ENCODE measurements around the gene RILP.

RILP gene

GRCh38 chr17:1617620-1618174 is 32.0 kb downstream of the RILP start:
- POLR2A ChIA-PET, result interaction anchor here (0.9 kb wide), 1 partner anchor 57 kb away, joined by 3 read pairs; no protein-coding TSS in a partner anchor
- WGBS (ENCODE audit: insufficient coverage), result 79% methylated on average over 17 of the region's 20 CpGs
- peak; percentile 42 to 62 (median 55) for DNase-seq
- no peaks in the 10 kb centered on the region for H3K9me3 ChIP-seq (ENCODE audit: control extremely low read depth in 1 of 5, control insufficient read depth in 4 of 5, insufficient read depth in 2 of 5, low read depth in 1 of 5, low read length in 4 of 5)
- peaks cover 2 to 27% (median 11%) of the 10 kb centered on the region in 4 experiments for H3K36me3 ChIP-seq (ENCODE audit: control insufficient read depth in 4 of 4, insufficient read depth in 4 of 4, low read length in 3 of 4)
- H3K4me1 ChIP-seq (ENCODE audit: control extremely low read depth in 1 of 4, control insufficient read depth in 4 of 4, insufficient read depth in 4 of 4, low read length in 3 of 4), result peaks cover 0 to 8% (median 6%) of the 10 kb centered on the region in 4 experiments
- H3K27me3 ChIP-seq (replicated peaks in 2 of 5; ENCODE audit: control insufficient read depth in 4 of 5, insufficient read depth in 5 of 5, low read length in 4 of 5), result no peaks in the 10 kb centered on the region
- CTCF ChIA-PET, result interaction anchor here (1.0 to 3.9 kb wide), 5 partner anchors 9 to 44 kb away, joined by 4 to 24 read pairs (median 8); partner anchors contain the start of gene SLC43A2
- peak overlapping the region in 1 of 7 experiments; percentile 33 for H3K4me3 ChIP-seq (ENCODE audit: control insufficient read depth in 1 of 7, extremely low read depth in 1 of 7, insufficient read depth in 4 of 7, low read depth in 2 of 7, low read length in 6 of 7)
- H3K27ac ChIP-seq (ENCODE audit: insufficient read depth in 1 of 2, low read depth in 1 of 2, low read length in 2 of 2, poor library complexity in 1 of 2, severe bottlenecking in 2 of 2), result no peak overlapping the region

- DNase-seq, result no peak
- Histone ChIP-seq H3K27me3 (replicated peaks in 2 of 5; ENCODE audit: control insufficient read depth in 4 of 5, insufficient read depth in 5 of 5, low read length in 4 of 5) (no peaks in the 10 kb centered on the region), H3K36me3 (ENCODE audit: control insufficient read depth in 4 of 4, insufficient read depth in 4 of 4, low read length in 3 of 4) (peaks cover 2 to 27% (median 16%) of the 10 kb centered on the region in 4 experiments), H3K27ac (ENCODE audit: insufficient read depth in 1 of 2, low read depth in 1 of 2, low read length in 2 of 2, poor library complexity in 1 of 2, severe bottlenecking in 2 of 2) (no peak overlapping the region), H3K4me1 (ENCODE audit: control extremely low read depth in 1 of 4, control insufficient read depth in 4 of 4, insufficient read depth in 4 of 4, low read length in 3 of 4) (peaks cover 0 to 12% (median 6%) of the 10 kb centered on the region in 4 experiments), H3K9me3 (ENCODE audit: control extremely low read depth in 1 of 5, control insufficient read depth in 4 of 5, insufficient read depth in 2 of 5, low read depth in 1 of 5, low read length in 4 of 5) (no peaks in the 10 kb centered on the region), H3K4me3 (ENCODE audit: control insufficient read depth in 1 of 7, extremely low read depth in 1 of 7, insufficient read depth in 4 of 7, low read depth in 2 of 7, low read length in 6 of 7) (no peak overlapping the region)
- CTCF ChIA-PET, result interaction anchor here (0.9 to 3.9 kb wide), 4 partner anchors 9 to 42 kb away, joined by 5 to 24 read pairs (median 8); partner anchors contain the start of gene SLC43A2
- WGBS (ENCODE audit: insufficient coverage), result 90% methylated on average over 12 of the region's 13 CpGs
- POLR2A ChIA-PET, result interaction anchor here (0.7 to 1.3 kb wide), 2 partner anchors 18 to 42 kb away, joined by 4 read pairs; no protein-coding TSS in a partner anchor
Observed at GRCh38 chr17:1616101-1616500, 33.6 kb downstream of the RILP start.

DNA sequence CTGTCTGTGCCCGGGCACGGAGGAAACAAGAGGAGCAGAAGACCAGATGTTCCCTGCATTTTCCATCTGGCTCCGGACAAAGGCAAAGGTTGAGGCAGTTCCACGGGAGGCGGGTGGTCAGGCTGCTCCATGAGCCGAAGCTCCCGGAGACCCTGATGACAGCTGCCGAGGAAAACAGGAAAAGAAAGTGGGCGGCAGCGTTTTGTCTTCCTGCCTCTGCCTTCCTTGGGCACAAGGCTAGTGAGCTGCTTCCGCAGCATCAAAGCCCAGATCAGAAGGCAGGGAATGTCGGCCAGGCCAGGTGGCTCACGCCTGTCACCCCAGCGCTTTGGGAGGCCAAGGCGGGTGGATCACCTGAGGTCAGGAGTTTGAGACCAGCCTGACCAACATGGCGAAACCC is 37.3 kb downstream of the RILP start:
- Histone ChIP-seq H3K27ac (ENCODE audit: insufficient read depth in 1 of 2, low read depth in 1 of 2, low read length in 2 of 2, poor library complexity in 1 of 2, severe bottlenecking in 2 of 2) (no peak overlapping the region), H3K36me3 (ENCODE audit: control insufficient read depth in 4 of 4, insufficient read depth in 4 of 4, low read length in 3 of 4) (peaks cover 2 to 26% (median 16%) of the 10 kb centered on the region in 4 experiments), H3K9me3 (ENCODE audit: control extremely low read depth in 1 of 5, control insufficient read depth in 4 of 5, insufficient read depth in 2 of 5, low read depth in 1 of 5, low read length in 4 of 5) (no peaks in the 10 kb centered on the region), H3K4me1 (ENCODE audit: control extremely low read depth in 1 of 4, control insufficient read depth in 4 of 4, insufficient read depth in 4 of 4, low read length in 3 of 4) (peaks cover 0 to 12% (median 1%) of the 10 kb centered on the region in 4 experiments), H3K4me3 (ENCODE audit: control insufficient read depth in 1 of 7, extremely low read depth in 1 of 7, insufficient read depth in 4 of 7, low read depth in 2 of 7, low read length in 6 of 7) (no peak overlapping the region), H3K27me3 (replicated peaks in 2 of 5; ENCODE audit: control insufficient read depth in 4 of 5, insufficient read depth in 5 of 5, low read length in 4 of 5) (no peaks in the 10 kb centered on the region)
- CTCF ChIA-PET, result no interaction called here
- WGBS (ENCODE audit: insufficient coverage), result 96% methylated on average over 16 of the region's 16 CpGs
- no peak for DNase-seq
- POLR2A ChIA-PET, result no interaction called here

GRCh38 chr17:1611715-1612114 is 38.0 kb downstream of the RILP start:
- ChIA-PET POLR2A (no interaction called here), CTCF (interaction anchor here (0.9 kb wide), 1 partner anchor 37 kb away, joined by 3 read pairs; no protein-coding TSS in a partner anchor)
- H3K4me3 ChIP-seq (ENCODE audit: control insufficient read depth in 1 of 7, extremely low read depth in 1 of 7, insufficient read depth in 4 of 7, low read depth in 2 of 7, low read length in 6 of 7), result no peak overlapping the region
- DNase-seq, result no peak
- H3K27ac ChIP-seq (ENCODE audit: insufficient read depth in 1 of 2, low read depth in 1 of 2, low read length in 2 of 2, poor library complexity in 1 of 2, severe bottlenecking in 2 of 2), result no peak overlapping the region
- H3K27me3 ChIP-seq (replicated peaks in 2 of 5; ENCODE audit: control insufficient read depth in 4 of 5, insufficient read depth in 5 of 5, low read length in 4 of 5), result no peaks in the 10 kb centered on the region
- H3K36me3 ChIP-seq (ENCODE audit: control insufficient read depth in 4 of 4, insufficient read depth in 4 of 4, low read length in 3 of 4), result peaks cover 2 to 26% (median 16%) of the 10 kb centered on the region in 4 experiments
- no peaks in the 10 kb centered on the region for H3K9me3 ChIP-seq (ENCODE audit: control extremely low read depth in 1 of 5, control insufficient read depth in 4 of 5, insufficient read depth in 2 of 5, low read depth in 1 of 5, low read length in 4 of 5)
- peaks cover 0 to 19% (median 7%) of the 10 kb centered on the region in 4 experiments for H3K4me1 ChIP-seq (ENCODE audit: control extremely low read depth in 1 of 4, control insufficient read depth in 4 of 4, insufficient read depth in 4 of 4, low read length in 3 of 4)
- 93% methylated on average over 5 of the region's 10 CpGs for WGBS (ENCODE audit: insufficient coverage)

DNA sequence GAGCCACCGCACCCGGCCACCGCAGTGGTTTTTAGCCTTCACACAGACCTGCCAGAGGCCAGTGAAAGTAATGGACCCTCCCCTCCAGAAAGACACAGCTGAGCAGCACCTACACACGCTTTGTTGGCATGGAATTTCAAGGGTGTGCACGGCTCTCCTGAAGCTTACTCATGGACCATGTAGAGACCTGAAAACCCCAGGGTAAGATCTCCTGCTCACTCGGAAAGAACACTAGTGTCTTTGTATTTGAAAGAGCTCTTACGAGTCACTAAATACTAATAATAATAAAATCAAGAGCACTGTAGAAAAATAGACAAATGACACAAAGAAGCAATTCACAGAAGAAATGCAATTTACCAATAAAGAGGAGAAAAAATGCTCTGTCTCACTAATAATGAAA is 41.0 kb downstream of the RILP start:
- WGBS (ENCODE audit: insufficient coverage), result 100% methylated on average over 5 of the region's 7 CpGs
- no peaks in the 10 kb centered on the region for H3K27me3 ChIP-seq (replicated peaks in 2 of 5; ENCODE audit: control insufficient read depth in 4 of 5, insufficient read depth in 5 of 5, low read length in 4 of 5)
- H3K4me3 ChIP-seq (ENCODE audit: control insufficient read depth in 1 of 7, extremely low read depth in 1 of 7, insufficient read depth in 4 of 7, low read depth in 2 of 7, low read length in 6 of 7), result no peak overlapping the region
- DNase-seq, result no peak
- no peak overlapping the region for H3K27ac ChIP-seq (ENCODE audit: insufficient read depth in 1 of 2, low read depth in 1 of 2, low read length in 2 of 2, poor library complexity in 1 of 2, severe bottlenecking in 2 of 2)
- POLR2A ChIA-PET, result no interaction called here
- peaks cover 5 to 43% (median 25%) of the 10 kb centered on the region in 4 experiments for H3K4me1 ChIP-seq (ENCODE audit: control extremely low read depth in 1 of 4, control insufficient read depth in 4 of 4, insufficient read depth in 4 of 4, low read length in 3 of 4)
- H3K9me3 ChIP-seq (ENCODE audit: control extremely low read depth in 1 of 5, control insufficient read depth in 4 of 5, insufficient read depth in 2 of 5, low read depth in 1 of 5, low read length in 4 of 5), result no peaks in the 10 kb centered on the region
- H3K36me3 ChIP-seq (ENCODE audit: control insufficient read depth in 4 of 4, insufficient read depth in 4 of 4, low read length in 3 of 4), result peaks cover 2 to 16% (median 11%) of the 10 kb centered on the region in 4 experiments
- CTCF ChIA-PET, result interaction anchor here (1.3 to 4.9 kb wide), 3 partner anchors 10 to 37 kb away, joined by 3 to 15 read pairs (median 8); partner anchors contain the start of genes SCARF1 and SLC43A2

DNA sequence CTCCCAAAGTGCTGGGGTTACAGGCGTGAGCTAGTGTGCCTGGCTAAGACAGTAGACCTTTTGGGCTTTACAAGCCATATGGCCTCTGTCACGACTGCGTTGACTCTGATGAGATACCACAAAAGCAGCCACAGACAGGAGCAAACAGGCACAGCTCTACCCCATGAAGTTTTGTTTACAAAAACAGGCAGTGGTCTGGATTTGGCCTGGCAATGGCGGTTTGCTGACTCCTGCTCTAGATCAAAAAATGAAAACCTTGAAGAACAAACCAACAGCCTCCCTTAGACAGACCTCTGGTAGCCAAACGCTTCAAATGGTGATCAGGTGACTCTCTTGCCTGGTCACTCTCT is 41.7 kb downstream of the RILP start:
- Histone ChIP-seq H3K9me3 (ENCODE audit: control extremely low read depth in 1 of 5, control insufficient read depth in 4 of 5, insufficient read depth in 2 of 5, low read depth in 1 of 5, low read length in 4 of 5) (no peaks in the 10 kb centered on the region), H3K4me3 (ENCODE audit: control insufficient read depth in 1 of 7, extremely low read depth in 1 of 7, insufficient read depth in 4 of 7, low read depth in 2 of 7, low read length in 6 of 7) (no peak overlapping the region), H3K27me3 (replicated peaks in 2 of 5; ENCODE audit: control insufficient read depth in 4 of 5, insufficient read depth in 5 of 5, low read length in 4 of 5) (no peaks in the 10 kb centered on the region), H3K36me3 (ENCODE audit: control insufficient read depth in 4 of 4, insufficient read depth in 4 of 4, low read length in 3 of 4) (peaks cover under 1 to 10% (median 6%) of the 10 kb centered on the region in 4 experiments), H3K27ac (ENCODE audit: insufficient read depth in 1 of 2, low read depth in 1 of 2, low read length in 2 of 2, poor library complexity in 1 of 2, severe bottlenecking in 2 of 2) (no peak overlapping the region), H3K4me1 (ENCODE audit: control extremely low read depth in 1 of 4, control insufficient read depth in 4 of 4, insufficient read depth in 4 of 4, low read length in 3 of 4) (peaks cover 5 to 43% (median 25%) of the 10 kb centered on the region in 4 experiments)
- CTCF ChIA-PET, result interaction anchor here (1.0 to 4.9 kb wide), 7 partner anchors 11 to 38 kb away, joined by 3 to 15 read pairs (median 3); partner anchors contain the start of genes SCARF1 and SLC43A2
- 97% methylated on average over 5 of the region's 5 CpGs for WGBS (ENCODE audit: insufficient coverage)
- POLR2A ChIA-PET, result interaction anchor here (0.9 kb wide), 2 partner anchors 18 to 22 kb away, joined by 3 read pairs; no protein-coding TSS in a partner anchor
- no peak for DNase-seq

Data from common myeloid progenitor, CD34-positive (primary cell).